Measurements from ENCODE around the gene ABAT.

DNA sequence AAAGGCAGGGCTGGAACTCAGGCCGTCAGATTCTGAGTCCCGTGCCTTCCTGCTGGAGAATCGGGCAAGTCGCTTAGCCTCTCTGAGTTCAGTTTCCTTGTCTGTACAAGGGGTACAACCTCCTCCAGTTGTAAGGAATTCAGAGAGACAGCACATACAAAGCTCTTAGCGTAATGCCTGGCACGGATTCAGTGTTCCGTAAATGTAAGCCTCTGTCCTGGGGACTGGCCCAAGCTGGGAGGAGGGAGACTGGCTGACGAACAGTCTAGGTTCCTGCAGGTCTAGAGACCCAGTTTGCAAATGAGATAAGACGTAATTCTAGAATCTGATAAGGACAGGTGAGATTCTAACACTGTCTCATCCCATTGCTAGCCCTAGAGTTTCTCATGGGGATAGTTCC is 43.0 kb upstream of the ABAT start:
- no peak for TF ChIP-seq CTCF (IDR thresholded peaks at IDR 0.05; ENCODE audit: poor library complexity)
- no peak for TF ChIP-seq EZH2phosphoT487 (IDR thresholded peaks at IDR 0.05; ENCODE audit: low read depth, severe bottlenecking, unreplicated experiment)
- TF ChIP-seq EZH2 (IDR thresholded peaks at IDR 0.05; ENCODE audit: borderline replicate concordance): no peak
